HCT116 (cell line): Measurements from ENCODE around the gene MROH7. TPM values are rescaled to one million over a fixed set of nuclear protein-coding genes. Genes with fewer than 3 reads are reported as not detected.

Source experiments
- ATAC-seq: fragments of 200-7000 bp; cut with Tn5 transposase; 2 replicates; pipeline ENCODE4 v1.9.1; 2020; ENCODE audit warnings: mild to moderate bottlenecking, moderate library complexity
- BruUV-seq: library from RNA; stranded (reverse); fragments of 400-500 nt; replicated peaks from 2 replicates; lab custom pipeline; 2021; lab: Mats Ljungman, UMichigan
- CTCF ChIA-PET: fragments of 300-600 bp; sonication (Branson Sonifier 250); formaldehyde crosslinking; loops from one replicate; lab custom pipeline; 2021; ENCODE audit warnings: antibody characterized with exemption; lab: Charles Lee
- POLR2A ChIA-PET: fragments of 300-600, 350-600 bp; sonication (Branson Sonifier 250); formaldehyde crosslinking; loops from one replicate; lab custom pipeline; 2021; ENCODE audit warnings: antibody characterized with exemption; lab: Charles Lee
- RAD21 ChIA-PET, 2 experiments: fragments of 300-600 bp; sonication (Branson Sonifier 250); formaldehyde crosslinking; loops; one replicate each; lab custom pipeline; 2023; ENCODE audit warnings: low total read pairs in 2 of 2; ENCODE audit not compliant: uncharacterized antibody in 2 of 2, unreplicated experiment in 2 of 2, low non-redundant PET in 1 of 2; lab: Charles Lee
- DNase-seq: peaks from one replicate; pipeline ENCODE4 v3.0.0-alpha.2; 2010; ENCODE audit warnings: low read depth, low spot score
- H2AFZ ChIP-seq: fragments of 200-600 bp; shearing (Covaris generic), sonication (generic); 2 replicates; pipeline ENCODE4 v1.6.1; 2017; ENCODE audit warnings: low read depth, mixed run types, mixed read lengths, antibody characterized with exemption, low read length; ENCODE audit not compliant: poor library complexity, severe bottlenecking
- H3K27ac ChIP-seq: 2 replicates; pipeline ENCODE4 v1.5.1; 2012; ENCODE audit warnings: low read depth, low read length
- H3K27me3 ChIP-seq: fragments of 200-600 bp; sonication (generic); 2 replicates; pipeline ENCODE4 v1.6.1; 2016; ENCODE audit warnings: mixed run types, low read length, mixed read lengths; ENCODE audit not compliant: insufficient read depth
- H3K36me3 ChIP-seq, 2 experiments: fragments of 200-500 bp in 1 of 2; fragments of 200-600 bp in 1 of 2; sonication (Bioruptor generic) in 1 of 2; sonication (generic) in 1 of 2; 2 replicates each; pipeline versions ENCODE4 v1.5.1 to v1.6.1; 2014 to 2016; ENCODE audit warnings: low read length in 2 of 2, inconsistent platforms in 1 of 2, mixed read lengths in 1 of 2, mixed run types in 1 of 2; ENCODE audit not compliant: insufficient read depth in 2 of 2, control insufficient read depth in 1 of 2
- H3K4me1 ChIP-seq, 2 experiments: fragments of 200-600 bp in 1 of 2; sonication (generic) in 1 of 2; 2 replicates each; pipeline versions ENCODE4 v1.5.1 to v1.6.1; 2012 to 2017; ENCODE audit warnings: low read length in 2 of 2, inconsistent platforms in 1 of 2, mild to moderate bottlenecking in 1 of 2, mixed read lengths in 1 of 2, mixed run types in 1 of 2, moderate library complexity in 1 of 2; ENCODE audit not compliant: insufficient read depth in 2 of 2, control insufficient read depth in 1 of 2
- H3K4me2 ChIP-seq: fragments of 200-600 bp; sonication (generic); 2 replicates; pipeline ENCODE4 v1.6.1; 2017; ENCODE audit warnings: mixed run types, low read length, mixed read lengths
- H3K4me3 ChIP-seq, 2 experiments: fragments of 200-600 bp in 1 of 2; sonication (generic) in 1 of 2; replicated peaks in 1 of 2; 2 replicates each; pipeline ENCODE4 v1.5.1; 2011 to 2016; ENCODE audit warnings: low read length in 2 of 2, control low read depth in 1 of 2, low read depth in 1 of 2, mild to moderate bottlenecking in 1 of 2, mixed read lengths in 1 of 2, mixed run types in 1 of 2
- H3K79me2 ChIP-seq: fragments of 200-600 bp; sonication (generic); 2 replicates; pipeline ENCODE4 v1.6.1; 2017; ENCODE audit warnings: mild to moderate bottlenecking, mixed run types, low read length, moderate library complexity, mixed read lengths; ENCODE audit not compliant: insufficient read depth
- H3K9ac ChIP-seq: fragments of 200-600 bp; sonication (generic); 2 replicates; pipeline ENCODE4 v1.6.1; 2016; ENCODE audit warnings: low read length, mixed read lengths
- H3K9me2 ChIP-seq: fragments of 200-600 bp; sonication (generic), shearing (Covaris generic); 2 replicates; pipeline ENCODE4 v1.6.1; 2017; ENCODE audit warnings: mixed run types, mild to moderate bottlenecking, moderate library complexity; ENCODE audit not compliant: insufficient read depth
- H3K9me3 ChIP-seq, 2 experiments: fragments of 200-500 bp in 1 of 2; fragments of 200-600 bp in 1 of 2; sonication (Bioruptor generic) in 1 of 2; sonication (generic) in 1 of 2; 2 replicates each; pipeline ENCODE4 v1.6.1; 2014 to 2017; ENCODE audit warnings: low read length in 2 of 2, mixed read lengths in 2 of 2, inconsistent platforms in 1 of 2, low read depth in 1 of 2, mild to moderate bottlenecking in 1 of 2, mixed run types in 1 of 2, moderate library complexity in 1 of 2; ENCODE audit not compliant: control insufficient read depth in 1 of 2, insufficient read depth in 1 of 2
- H4K20me1 ChIP-seq: fragments of 200-600 bp; sonication (generic), shearing (Covaris generic); 2 replicates; pipeline ENCODE4 v1.6.1; 2017; ENCODE audit warnings: mixed run types, mild to moderate bottlenecking, moderate library complexity; ENCODE audit not compliant: insufficient read depth
- ATF3 ChIP-seq: IDR thresholded peaks from 2 replicates; pipeline ENCODE4 v1.6.1; 2012
- CBX3 ChIP-seq: IDR thresholded peaks from 2 replicates; pipeline ENCODE4 v1.6.1; 2012; ENCODE audit warnings: low read depth
- EGR1 ChIP-seq: IDR thresholded peaks from 2 replicates; pipeline ENCODE4 v1.6.1; 2012; ENCODE audit warnings: low read depth
- ELF1 ChIP-seq: IDR thresholded peaks from 2 replicates; pipeline ENCODE4 v1.6.1; 2012; ENCODE audit warnings: low read depth, borderline replicate concordance
- EZH2phosphoT487 ChIP-seq: fragments of 200-600 bp; IDR thresholded peaks from 2 replicates; pipeline ENCODE4 v1.6.1; 2018; ENCODE audit warnings: antibody characterized with exemption, borderline replicate concordance
- JUND ChIP-seq: IDR thresholded peaks from 2 replicates; pipeline ENCODE4 v1.6.1; 2012
- MAX ChIP-seq: IDR thresholded peaks from 2 replicates; pipeline ENCODE4 v1.6.1; 2012
- POLR2AphosphoS5 ChIP-seq: IDR thresholded peaks from 2 replicates; pipeline ENCODE4 v1.6.1; 2011; ENCODE audit warnings: mild to moderate bottlenecking, low read depth, low read length, moderate library complexity
- SIN3A ChIP-seq: IDR thresholded peaks from 2 replicates; pipeline ENCODE4 v1.6.1; 2012; ENCODE audit warnings: low read depth
- SP1 ChIP-seq: IDR thresholded peaks from 2 replicates; pipeline ENCODE4 v1.6.1; 2012; ENCODE audit warnings: low read depth
- SRF ChIP-seq: IDR thresholded peaks from 2 replicates; pipeline ENCODE4 v1.6.1; 2012; ENCODE audit warnings: low read depth
- TCF7L2 ChIP-seq: IDR thresholded peaks from 2 replicates; pipeline ENCODE4 v1.7.0; 2011; ENCODE audit warnings: borderline replicate concordance, inconsistent platforms; ENCODE audit not compliant: insufficient read depth, insufficient read length; ENCODE audit errors: extremely low read depth
- YY1 ChIP-seq: IDR thresholded peaks from 2 replicates; pipeline ENCODE4 v1.6.1; 2011; ENCODE audit warnings: low read length, low read depth, moderate library complexity, mild to moderate bottlenecking; ENCODE audit not compliant: insufficient replicate concordance; ENCODE audit errors: extremely low read depth
- ZNF274 ChIP-seq: fragments of 200-500 bp; sonication (Bioruptor generic); IDR thresholded peaks from 2 replicates; pipeline ENCODE4 v1.6.1; 2014; ENCODE audit warnings: mild to moderate bottlenecking, low read depth, low read length, inconsistent platforms
- intact Hi-C: fragments of 100-400 bp; cut with micrococcal nuclease; formaldehyde crosslinking; loops from 2 replicates; pipeline ENCODE4 v1.10.0; 2022
- total RNA-seq: library from RNA; stranded (reverse); gene quantifications from one replicate; pipeline ENCODE4 v1.2.1, GENCODE V29; 2021; ENCODE audit not compliant: unreplicated experiment

The MROH7 gene
- total RNA-seq, 1 experiment from 2014 or later, result 1.1 TPM

GRCh38 chr1:54665852-54666251 is 24.3 kb downstream of the MROH7 start:
- Histone ChIP-seq H3K36me3 (no peaks in the 10 kb centered on the region), H3K79me2 (no peaks in the 10 kb centered on the region)
- BruUV-seq, result no TSS peak
- TF ChIP-seq POLR2AphosphoS5, result no peak
- no peak for TF ChIP-seq ATF3
- TF ChIP-seq MAX, result no peak
- TF ChIP-seq EGR1, result no peak
- no peak for TF ChIP-seq ZNF274
- no peak for TF ChIP-seq SP1
- TF ChIP-seq ELF1, result no peak
- no peak for TF ChIP-seq CBX3
- TF ChIP-seq TCF7L2, result no peak
- TF ChIP-seq JUND, result no peak
- no peak for TF ChIP-seq SIN3A
- TF ChIP-seq YY1, result no peak
- TF ChIP-seq SRF, result no peak
- no peak for TF ChIP-seq EZH2phosphoT487
- TF ChIP-seq, all 23 proteins: peak for 0
- ChIA-PET RAD21 (no interaction called here), POLR2A (no interaction called here), CTCF (no interaction called here)
- Histone ChIP-seq H2AFZ (no peak overlapping the region), H3K27ac (no peak overlapping the region), H3K4me3 (no peak overlapping the region), H3K27me3 (no peaks in the 10 kb centered on the region), H3K9me2 (no peaks in the 10 kb centered on the region), H3K4me2 (no peak overlapping the region), H3K9ac (no peak overlapping the region), H3K4me1 (no peaks in the 10 kb centered on the region), H3K9me3 (no peaks in the 10 kb centered on the region), H4K20me1 (no peaks in the 10 kb centered on the region)
- intact Hi-C loops, result no loop called here
- ATAC-seq (no peak), DNase-seq (no peak)
